ENCODE measurements around the gene CFAP20.

Gene CFAP20

GRCh38 chr16:58123896-58124600 is 5.1 kb downstream of the CFAP20 start:
- DNase-seq, result no peak

DNA sequence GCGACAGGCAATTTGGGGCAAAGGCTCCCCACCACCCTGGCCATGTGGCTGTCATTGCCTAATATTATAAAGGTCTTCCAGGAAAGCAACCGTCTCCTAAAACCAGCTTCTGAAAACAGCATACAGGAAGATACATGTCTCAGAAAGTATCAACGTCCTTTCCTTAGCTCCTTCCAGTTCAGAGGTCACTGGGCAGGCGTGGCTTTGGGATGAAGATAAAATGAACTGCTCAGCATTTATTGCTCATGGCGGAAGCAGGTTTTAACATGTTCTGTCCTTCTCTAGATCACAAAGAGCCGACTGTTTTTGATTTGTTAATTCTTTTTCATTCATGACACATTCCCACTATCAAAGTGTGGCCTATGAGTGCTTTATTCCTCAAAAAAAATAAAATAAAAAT is 8.0 kb downstream of the CFAP20 start:
- no peak for DNase-seq

GRCh38 chr16:58120234-58120633 is 8.9 kb downstream of the CFAP20 start:
- no peak for DNase-seq

GRCh38 chr16:58119509-58119845 is 9.7 kb downstream of the CFAP20 start:
- no peak for DNase-seq

DNA sequence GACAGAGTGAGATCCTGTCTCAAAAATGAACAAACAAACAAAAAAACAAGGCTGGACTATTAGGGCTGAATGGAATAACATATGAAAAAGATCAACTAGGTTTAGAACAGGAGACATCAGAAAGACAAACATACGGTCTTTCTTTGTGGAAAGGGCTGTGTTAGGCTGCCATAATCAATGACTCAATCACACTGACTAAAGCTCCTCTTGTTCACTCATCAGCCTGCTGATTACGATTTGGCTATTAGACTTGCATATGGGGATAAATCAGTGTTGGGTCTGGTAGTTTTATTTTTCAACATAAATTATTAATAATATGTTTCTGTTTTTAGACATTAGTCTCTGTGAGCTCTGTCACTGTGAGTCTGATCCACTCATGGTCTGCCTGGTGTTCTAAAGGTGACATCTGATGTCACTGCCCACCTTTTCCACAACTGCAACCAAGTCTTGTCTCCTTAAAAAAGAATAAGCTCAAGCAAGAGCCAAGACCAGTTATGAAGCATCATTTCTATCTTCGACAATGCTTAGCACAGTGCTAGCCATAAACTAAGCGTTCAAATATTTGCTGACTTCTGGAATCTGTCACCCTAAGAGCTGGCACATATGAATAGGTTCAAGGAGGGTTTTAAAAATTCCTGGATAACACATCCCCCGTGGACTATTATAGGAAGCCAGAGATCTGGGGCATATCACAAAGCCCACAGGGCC is 10.2 kb downstream of the CFAP20 start:
- DNase-seq, result no peak

DNA sequence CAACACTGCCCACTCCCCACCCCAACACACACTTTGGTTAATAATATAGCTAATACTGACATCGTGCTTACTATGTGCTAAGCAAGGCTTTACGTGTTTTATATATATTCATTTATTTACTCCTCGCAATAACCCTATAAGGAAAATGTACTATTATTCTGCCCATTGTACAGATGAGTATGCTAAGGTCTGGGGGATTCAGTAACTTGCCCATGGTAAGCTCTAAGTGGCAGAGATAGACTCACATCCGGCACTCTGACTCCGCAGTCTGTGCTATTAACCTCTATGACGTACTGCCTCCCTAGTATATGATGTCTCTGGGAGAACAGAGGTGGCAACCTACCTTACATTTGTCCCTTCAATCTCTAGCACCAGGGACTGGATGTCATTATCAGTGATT is 12.7 kb downstream of the CFAP20 start:
- DNase-seq, result no peak

- DNase-seq, result no peak
Measured at GRCh38 chr16:58116081-58116480, 13.1 kb downstream of the CFAP20 start.

- no peak for DNase-seq
Measured at GRCh38 chr16:58114827-58115825, 14.1 kb downstream of the CFAP20 start.

DNA sequence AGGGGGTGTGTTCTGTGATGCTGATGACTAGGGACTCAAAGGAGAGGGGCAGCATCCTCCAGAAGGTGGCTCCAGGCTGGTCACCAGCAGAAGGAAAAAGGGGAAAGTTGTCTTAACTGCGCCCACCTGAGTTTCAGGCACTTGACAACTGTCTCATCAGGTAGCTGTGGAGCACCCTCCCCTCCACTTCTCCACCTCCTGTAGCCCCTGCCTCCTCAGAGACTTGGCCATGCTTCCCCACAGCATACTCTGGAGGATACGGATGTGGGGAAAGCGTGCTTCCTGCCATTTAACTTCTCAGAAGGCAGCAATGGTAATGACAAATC is 17.9 kb downstream of the CFAP20 start:
- DNase-seq, result no peak

DNA sequence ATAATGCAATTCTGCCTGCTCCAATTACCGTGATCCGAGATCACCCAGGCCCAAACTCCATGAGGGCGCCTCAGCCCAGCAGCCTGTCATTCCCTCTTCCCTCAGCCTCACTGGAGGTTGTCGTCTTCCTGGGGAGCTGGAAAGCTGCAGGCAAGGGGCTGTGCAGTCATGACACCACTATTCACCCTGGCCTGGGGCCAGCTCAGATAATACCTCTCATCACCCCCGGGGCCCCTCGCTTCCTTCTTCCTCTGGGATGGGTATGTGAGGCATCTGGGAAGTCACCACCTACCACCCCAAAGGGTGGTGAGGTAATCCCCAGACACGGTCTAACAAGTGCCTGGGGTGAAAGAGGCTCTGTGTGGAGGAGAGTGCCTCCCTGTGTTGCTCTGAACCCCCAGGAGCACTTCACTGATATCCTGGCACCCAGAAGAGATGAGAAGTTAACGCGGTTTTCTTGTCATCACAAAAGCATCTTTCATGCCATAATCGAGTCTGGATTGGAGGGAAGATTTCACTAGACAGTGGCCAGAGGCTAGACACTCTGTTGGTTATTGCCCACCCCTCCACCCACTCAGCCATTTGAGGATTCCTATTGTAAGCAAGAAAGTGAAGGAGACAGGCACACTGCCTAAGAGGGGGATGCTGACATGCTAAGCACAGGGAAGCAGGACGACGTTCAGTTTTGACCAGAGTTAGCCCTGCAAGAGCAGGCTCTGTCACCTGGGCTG is 18.4 kb downstream of the CFAP20 start:
- DNase-seq, result no peak

- no peak for DNase-seq
Measured at GRCh38 chr16:58109881-58110280, 19.3 kb downstream of the CFAP20 start.

DNA sequence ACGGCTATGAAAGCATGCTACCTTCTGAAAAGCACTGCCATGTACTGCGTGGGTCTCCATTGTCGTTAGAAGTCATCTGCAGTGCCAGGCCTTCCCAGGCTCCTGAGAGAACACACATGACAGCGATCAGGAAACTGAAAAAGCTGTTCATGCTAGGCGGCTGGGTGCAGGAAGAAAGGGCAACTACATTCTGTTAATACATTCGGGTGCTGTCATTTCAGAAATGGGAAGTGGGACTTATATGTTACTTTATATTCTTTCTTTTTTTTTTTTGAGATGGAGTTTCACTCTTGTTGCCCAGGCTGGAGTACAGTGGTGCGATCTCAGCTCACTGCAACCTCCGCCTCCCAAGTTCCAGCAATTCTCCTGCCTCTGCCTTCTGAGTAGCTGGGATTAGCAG is 19.9 kb downstream of the CFAP20 start:
- DNase-seq, result no peak

- DNase-seq, result no peak
Measured at GRCh38 chr16:58107709-58108108, 21.5 kb downstream of the CFAP20 start.

DNA sequence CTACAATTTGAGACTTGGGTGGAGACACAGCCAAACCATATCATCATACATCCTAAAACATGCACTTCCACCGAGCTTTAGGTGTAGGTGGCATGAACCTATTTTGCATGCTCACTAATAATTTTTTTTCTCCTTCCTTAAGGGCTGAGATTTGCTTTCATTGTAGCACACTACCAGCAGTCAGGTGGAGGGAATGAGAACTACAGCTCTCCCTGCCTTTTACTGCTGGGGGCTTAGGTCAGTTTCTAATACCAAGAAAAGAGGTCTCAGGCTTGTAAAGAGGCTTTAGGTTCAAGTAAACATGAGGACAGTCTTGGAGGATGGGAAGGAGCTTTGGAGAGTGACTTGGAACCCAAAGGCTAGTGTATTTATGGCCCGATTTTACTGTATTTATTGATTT is 22.0 kb downstream of the CFAP20 start:
- no peak for DNase-seq

DNA sequence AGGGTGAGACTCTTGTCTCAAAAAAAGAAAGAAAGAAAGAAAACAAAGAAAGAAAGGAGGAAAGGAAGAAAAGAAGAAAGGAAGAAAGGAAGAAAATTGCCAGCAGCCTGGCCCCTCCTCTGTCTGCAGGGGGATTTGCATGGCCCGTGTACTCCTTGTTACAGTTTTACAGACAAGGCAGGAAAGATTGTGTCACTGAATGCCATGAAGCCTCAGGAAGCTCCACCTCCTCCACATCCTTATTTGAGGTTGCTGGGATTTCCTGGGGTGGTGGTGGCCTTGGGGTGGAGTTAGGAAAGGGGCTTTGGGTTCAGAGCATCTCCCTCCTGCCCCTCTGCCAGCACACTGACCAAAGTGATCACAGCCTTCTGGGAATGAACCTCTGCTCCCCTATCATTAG is 23.6 kb downstream of the CFAP20 start:
- no peak for DNase-seq

GRCh38 chr16:58102665-58103392 is 26.4 kb downstream of the CFAP20 start:
- DNase-seq, result no peak

DNA sequence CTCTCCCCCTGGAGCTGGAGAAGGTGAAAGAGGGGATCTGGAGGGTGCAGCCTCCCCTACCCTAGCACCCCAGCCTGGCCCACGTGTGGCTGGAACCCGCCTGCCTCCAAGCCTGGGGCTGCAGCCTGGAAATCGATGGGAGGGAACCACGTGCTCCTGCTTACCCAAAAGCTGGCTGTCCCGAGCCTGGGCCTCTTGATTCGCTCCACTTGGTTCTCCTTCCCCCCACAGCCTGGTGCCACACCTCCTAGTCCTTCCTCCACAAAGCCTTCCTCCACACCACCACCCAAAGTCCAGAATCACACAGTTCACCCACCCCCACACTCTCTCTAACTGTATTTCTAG is 29.3 kb downstream of the CFAP20 start:
- DNase-seq, result no peak

DNA sequence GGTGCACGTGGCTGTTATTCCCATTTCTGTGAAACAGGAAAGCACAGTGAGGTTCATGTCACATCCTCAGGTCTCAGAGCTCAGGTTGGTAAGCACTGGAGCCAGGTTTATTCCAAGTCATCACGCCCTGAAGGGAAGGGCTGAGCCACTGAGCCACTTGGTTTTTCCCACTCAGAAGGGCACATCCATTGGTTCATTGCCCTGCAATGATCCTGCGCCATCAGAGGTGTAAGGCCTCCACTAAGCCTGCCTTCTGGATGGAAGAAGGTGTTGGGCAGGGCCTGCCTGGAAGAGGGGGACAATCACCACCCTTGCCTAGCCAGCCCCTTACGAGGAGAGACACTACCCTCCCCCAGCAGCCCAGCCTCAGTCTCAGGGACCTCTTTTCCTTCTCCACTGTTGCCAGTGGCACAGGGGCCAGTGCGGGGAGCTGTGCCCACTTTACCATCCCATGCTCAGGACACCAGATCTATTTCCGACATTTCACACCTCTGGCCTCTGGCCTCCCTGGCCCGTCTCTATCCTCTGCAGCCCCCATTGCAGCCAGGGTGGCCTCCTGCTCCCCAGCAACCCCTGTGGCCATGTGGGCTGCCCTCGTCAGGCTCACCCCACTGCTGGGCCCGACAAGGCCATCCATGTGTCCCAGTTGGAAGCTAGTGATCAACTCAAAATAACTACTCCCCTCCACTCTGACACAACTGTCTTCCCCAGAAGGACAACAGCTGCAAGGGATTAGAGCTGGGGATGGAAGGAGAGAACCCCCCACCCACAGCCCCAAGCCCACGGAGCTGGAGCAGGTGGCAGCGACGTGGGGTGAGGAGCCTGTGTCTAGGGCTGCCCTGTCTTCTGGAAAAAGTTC is 29.9 kb downstream of the CFAP20 start:
- DNase-seq, result no peak

- no peak for DNase-seq
Measured at GRCh38 chr16:58098207-58099096, 30.7 kb downstream of the CFAP20 start.

DNA sequence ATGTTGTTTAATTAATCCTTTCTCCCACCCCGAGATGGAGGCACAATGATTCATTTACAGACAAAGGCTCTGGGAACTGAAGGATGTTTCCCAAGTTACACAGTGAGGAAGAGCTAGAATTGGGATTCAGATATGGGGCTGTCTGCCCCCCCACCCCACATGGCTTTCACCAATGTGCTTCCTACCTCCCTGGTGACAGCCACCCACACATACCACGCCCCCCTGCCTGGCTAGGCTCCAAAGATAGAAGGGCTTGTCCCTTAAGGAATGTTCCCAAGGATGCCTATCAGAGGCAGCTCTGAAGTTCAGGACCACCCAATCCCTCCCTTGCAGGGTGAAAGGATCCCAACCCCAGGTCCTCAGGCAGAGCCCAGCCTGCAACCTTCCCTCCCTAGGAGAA is 32.9 kb downstream of the CFAP20 start:
- no peak for DNase-seq
